ENCODE measurements around the gene SEMA5A. TPM values are rescaled to one million over a fixed set of nuclear protein-coding genes. Genes with fewer than 3 reads are reported as not detected.

Gene SEMA5A
- total and polyA plus RNA-seq, 2 of the 8 experiments (the other 6 are each of a cell fraction or from before 2014, with no cell fraction given): 5.3 to 8.9 TPM

- Histone ChIP-seq H3K36me3 (ENCODE audit: control insufficient read depth in 2 of 4, insufficient read depth in 4 of 4, low read length in 3 of 4) (no peaks in the 10 kb centered on the region; a peak in 1 of 8 replicates), H3K23ac (ENCODE audit: insufficient read length) (no peak overlapping the region), H3K27ac (ENCODE audit: low read depth, low read length) (no peak overlapping the region), H3K9me3 (ENCODE audit: insufficient read depth in 2 of 2, low read depth in 1 of 2, low read length in 1 of 2) (no peaks in the 10 kb centered on the region), H2BK15ac (ENCODE audit: low read length) (no peak overlapping the region), H2AK5ac (ENCODE audit: low read depth, low read length) (no peak overlapping the region), H3K18ac (ENCODE audit: extremely low read depth, low read length) (no peak overlapping the region), H2BK5ac (ENCODE audit: low read depth, low read length) (no peak overlapping the region), H3K79me1 (ENCODE audit: low read depth, low read length) (no peaks in the 10 kb centered on the region), H3K79me2 (ENCODE audit: control insufficient read depth in 1 of 2, insufficient read depth in 2 of 2, low read length in 2 of 2) (no peaks in the 10 kb centered on the region), H4K5ac (ENCODE audit: insufficient read length, low read depth, low read length) (no peak overlapping the region), H3K56ac (replicated peaks; ENCODE audit: insufficient read length, low read depth, low read length) (no peak overlapping the region), H3K14ac (ENCODE audit: insufficient read length) (no peak overlapping the region), H2BK12ac (ENCODE audit: low read depth, low read length) (no peak overlapping the region), H3K4me3 (ENCODE audit: extremely low read depth in 1 of 4, insufficient read depth in 2 of 4, low read depth in 3 of 4, low read length in 4 of 4) (no peak overlapping the region), H2BK20ac (ENCODE audit: low read length) (no peak overlapping the region), H2BK120ac (replicated peaks; ENCODE audit: low read depth, low read length) (no peak overlapping the region), H4K91ac (replicated peaks; ENCODE audit: insufficient read length, low read length) (no peak overlapping the region), H4K8ac (ENCODE audit: extremely low read depth, insufficient read depth, low read length) (no peak overlapping the region), H3K4me1 (replicated peaks in 1 of 4; ENCODE audit: control insufficient read depth in 3 of 4, insufficient read depth in 4 of 4, low read length in 3 of 4) (no peaks in the 10 kb centered on the region), H4K20me1 (replicated peaks in 1 of 2; ENCODE audit: control insufficient read depth in 1 of 2, insufficient read depth in 2 of 2, low read length in 2 of 2) (no peaks in the 10 kb centered on the region), H3K4me2 (ENCODE audit: insufficient read depth in 1 of 2, low read depth in 2 of 2, low read length in 2 of 2) (no peak overlapping the region), H3K9ac (replicated peaks in 1 of 4; ENCODE audit: extremely low read depth in 1 of 4, low read depth in 3 of 4, low read length in 3 of 4) (no peak overlapping the region), H3K23me2 (ENCODE audit: low read depth, low read length) (no peaks in the 10 kb centered on the region), H2AFZ (ENCODE audit: low read length) (no peak overlapping the region), H3K4ac (replicated peaks; ENCODE audit: insufficient read length, low read depth, low read length) (no peak overlapping the region), H3K27me3 (replicated peaks in 1 of 4; ENCODE audit: control insufficient read depth in 3 of 4, extremely low read depth in 1 of 4, insufficient read depth in 3 of 4, low read length in 3 of 4) (no peaks in the 10 kb centered on the region)
- 94% methylated on average over 11 of the region's 11 CpGs; no CpG with 5 or more reads in 1 of the 2 experiments for WGBS, 2 experiments (ENCODE audit: extremely low coverage in 1 of 2, insufficient coverage in 1 of 2, insufficient read length in 1 of 2, insufficient replicate concordance in 2 of 2, low coverage in 1 of 2, low lambda C conversion rate in 2 of 2, missing lambda C conversion rate in 1 of 2)
- ChIA-PET CTCF (ENCODE audit: partially characterized antibody) (interaction anchor here (1.4 kb wide), 1 partner anchor 28 kb away, joined by 3 read pairs; no protein-coding TSS in a partner anchor), POLR2A (ENCODE audit: partially characterized antibody) (no interaction called here)
- FAIRE-seq (no peak), DNase-seq (ENCODE audit: low read depth in 1 of 2, low spot score in 2 of 2) (no peak)
- TF ChIP-seq CHD1 (IDR thresholded peaks at IDR 0.05; ENCODE audit: low read depth, low read length) (no peak), ATF3 (IDR thresholded peaks at IDR 0.05; ENCODE audit: insufficient read depth, low read depth, low read length) (no peak), CHD2 (IDR thresholded peaks at IDR 0.05; ENCODE audit: low read length) (no peak), KDM5A (IDR thresholded peaks at IDR 0.05; ENCODE audit: low read length) (no peak), SP2 (IDR thresholded peaks at IDR 0.05; ENCODE audit: low read length) (no peak), RXRA (IDR thresholded peaks at IDR 0.05; ENCODE audit: insufficient read depth, low read depth, low read length) (no peak), EGR1 (IDR thresholded peaks at IDR 0.05; ENCODE audit: borderline replicate concordance, low read depth, low read length) (no peak), RFX5 (IDR thresholded peaks at IDR 0.05; ENCODE audit: borderline replicate concordance, low read depth, low read length) (no peak), RBBP5 (IDR thresholded peaks at IDR 0.05; ENCODE audit: borderline replicate concordance, low read depth, low read length) (no peak), TBP (IDR thresholded peaks at IDR 0.05; ENCODE audit: low read depth, low read length) (no peak), SUZ12 (IDR thresholded peaks at IDR 0.05; ENCODE audit: low read length) (no peak), NANOG (IDR thresholded peaks at IDR 0.05; ENCODE audit: insufficient read depth, low read depth, low read length, poor library complexity, severe bottlenecking) (no peak), KDM1A (IDR thresholded peaks at IDR 0.05; ENCODE audit: borderline replicate concordance, low read length) (no peak), FOSL1 (IDR thresholded peaks at IDR 0.05; ENCODE audit: insufficient read depth, low read depth, low read length) (no peak), SIX5 (IDR thresholded peaks at IDR 0.05; ENCODE audit: low read depth, low read length) (no peak)
Measured at GRCh38 chr5:9062873-9063272, 483.0 kb downstream of the SEMA5A start.

Measured in H1 (cell line).